Transverse colon (tissue), 4 donors: ENCODE data around the gene PXYLP1. TPM values are rescaled to one million over a fixed set of nuclear protein-coding genes. Genes with fewer than 3 reads are reported as not detected.
A peak's percentile ranks its signal among the peaks of the same experiment; 100 is the strongest.

Source experiments
- DNase-seq: peaks from one replicate; pipeline ENCODE4 v3.0.0-alpha.2; 2019
- H3K27ac ChIP-seq, 4 donors: fragments of 200-600 bp; sonication (generic); 2 replicates each; pipeline ENCODE4 v1.5.1; 2016 to 2018; ENCODE audit warnings: inconsistent platforms in 4 of 4
- H3K27me3 ChIP-seq: fragments of 200-600 bp; sonication (generic); 2 replicates; pipeline ENCODE4 v1.5.1; 2017; ENCODE audit warnings: inconsistent platforms
- H3K36me3 ChIP-seq, 4 donors: fragments of 200-600 bp; sonication (generic); 2 replicates each; pipeline ENCODE4 v1.5.1; 2017 to 2019; ENCODE audit warnings: inconsistent platforms in 4 of 4
- H3K4me1 ChIP-seq, 4 donors: fragments of 200-600 bp; sonication (generic); 2 replicates each; pipeline ENCODE4 v1.5.1; 2017 to 2020; ENCODE audit warnings: inconsistent platforms in 4 of 4
- H3K4me3 ChIP-seq, 4 donors: fragments of 200-600 bp; sonication (generic); 1 replicate in 1 of 4; 2 replicates in 3 of 4; pipeline versions ENCODE4 v1.5.1 to v1.6.1; 2017 to 2019; ENCODE audit warnings: inconsistent platforms in 4 of 4
- H3K9me3 ChIP-seq, 2 donors: fragments of 200-600 bp; sonication (generic); 2 replicates each; pipeline ENCODE4 v1.5.1; 2017 to 2019; ENCODE audit warnings: inconsistent platforms in 2 of 2
- EP300 ChIP-seq: sonication (generic); formaldehyde crosslinking; IDR thresholded peaks from one replicate; pipeline ENCODE4 v1.6.1; 2017; ENCODE audit warnings: antibody characterized with exemption, low read depth
- POLR2A ChIP-seq: fragments of 450-650 bp; IDR thresholded peaks from one replicate; pipeline ENCODE4 v1.6.1; 2016; ENCODE audit warnings: antibody characterized with exemption, mild to moderate bottlenecking, moderate library complexity
- POLR2AphosphoS5 ChIP-seq, 3 donors: sonication (generic); formaldehyde crosslinking; IDR thresholded peaks; one replicate each; pipeline ENCODE4 v1.6.1; 2016; ENCODE audit warnings: antibody characterized with exemption in 3 of 3
- WGBS, 2 donors: methylation state at CpG; one replicate each; pipeline ENCODE4 v1.1.5; 2018; ENCODE audit warnings: low coverage in 1 of 2; 5-methylcytosine and 5-hydroxymethylcytosine counted together
- in situ Hi-C, 4 donors: fragments of 200-750 bp; cut with MboI; loops; one replicate each; pipeline versions ENCODE4 v1.15.0 to v1.15.1; 2017; ENCODE audit warnings: low sequenced_read_pairs in 3 of 4, low pct_ligation_motif_present in 1 of 4, low pct_unique_long_range_greater_than_20kb in 1 of 4
- intact Hi-C: fragments of 100-400 bp; cut with DNase I; formaldehyde crosslinking; loops from one replicate; pipeline ENCODE4 v1.15.1; 2023; ENCODE audit warnings: low total_unique reads
- total RNA-seq, 4 donors: library from RNA; depleted of rRNA; stranded (reverse); fragments of >200 nt; gene quantifications; one replicate each; pipeline ENCODE4 v1.1.0, GENCODE V29; 2016
- TF ChIP-seq, protein P1 (sequence below), 5 experiments: fragments of 200-600 bp in 3 of 5; fragments of 450-650 bp in 2 of 5; sonication (generic) in 3 of 5; IDR thresholded peaks; 1 replicate in 2 of 5; 2 replicates in 3 of 5; pipeline ENCODE4 v1.5.1; 2016 to 2017; ENCODE audit warnings: antibody characterized with exemption in 5 of 5, inconsistent platforms in 3 of 5, mild to moderate bottlenecking in 2 of 5, moderate library complexity in 1 of 5

PXYLP1 gene
- total RNA-seq, 4 donors from 2014 or later, result 11.5 to 27.7 (median 12.2) TPM

DNA sequence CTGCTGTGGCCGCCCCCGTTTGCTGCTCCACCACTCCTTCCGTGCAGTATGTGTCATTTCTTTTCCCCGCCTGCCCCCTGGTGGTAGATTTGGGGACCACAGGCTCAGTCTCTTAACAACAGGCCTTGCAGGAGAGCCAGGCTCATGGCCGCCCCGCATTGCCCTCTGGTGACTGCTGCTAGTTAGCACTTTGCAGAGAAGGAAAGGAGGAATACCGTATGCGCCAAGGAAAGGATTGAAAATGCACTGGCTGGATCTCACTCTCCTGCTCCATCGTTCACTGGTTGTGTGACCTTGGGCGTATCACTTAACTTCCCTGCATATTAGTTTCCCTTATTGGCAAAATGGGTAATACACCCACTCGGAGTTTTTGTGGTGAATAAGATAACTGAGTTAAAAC lies 39.3 kb upstream of the PXYLP1 start:
- H3K4me1 ChIP-seq, result peaks cover 0 to 4% (median 0%) of the 10 kb centered on the region in 4 donors

DNA sequence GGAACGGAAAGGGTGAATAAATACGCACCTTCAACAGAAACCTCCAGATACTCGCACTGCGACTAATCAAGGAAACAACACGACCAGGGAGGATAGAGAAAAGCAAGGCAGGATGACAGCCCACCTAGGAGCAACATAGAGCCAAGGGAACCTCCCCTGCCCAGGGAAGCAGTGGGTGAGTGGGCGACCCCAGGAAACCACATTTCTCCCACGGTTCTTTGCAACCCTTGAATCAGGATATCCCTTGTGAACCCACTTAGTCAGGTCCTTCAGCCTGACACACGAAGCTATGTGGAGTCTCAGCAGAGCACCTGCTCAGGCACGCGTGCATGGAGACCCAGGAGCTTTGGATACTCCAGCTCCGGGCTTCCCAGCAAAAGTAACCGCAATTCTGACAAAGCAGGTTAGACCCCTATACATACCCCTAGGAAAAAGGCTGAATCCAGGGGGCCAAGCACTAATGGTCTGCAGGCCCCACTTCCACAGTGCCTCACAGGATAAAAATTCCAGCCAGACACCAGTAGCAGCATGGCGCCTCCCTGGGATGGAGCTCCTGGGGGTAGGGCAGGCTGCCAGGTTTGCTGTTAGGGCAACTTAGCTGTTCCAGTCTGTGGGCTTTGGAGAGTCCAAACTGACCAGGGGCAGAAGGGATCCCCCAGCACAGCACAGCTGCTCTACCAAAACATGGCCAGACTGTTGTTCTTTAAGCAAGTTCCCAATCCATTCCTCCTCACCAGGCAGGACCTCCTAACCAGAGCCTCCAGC lies 38.4 kb upstream of the PXYLP1 start:
- 93 to 100% methylated on average over 2 to 11 of the region's 13 CpGs for WGBS, 2 donors
- H3K4me1 ChIP-seq, result peaks cover 0 to 4% (median 0%) of the 10 kb centered on the region in 4 donors
- no peaks in the 10 kb centered on the region for H3K9me3 ChIP-seq
- no peaks in the 10 kb centered on the region for H3K36me3 ChIP-seq
- no peak for TF ChIP-seq POLR2A
- TF ChIP-seq, protein P1, sequence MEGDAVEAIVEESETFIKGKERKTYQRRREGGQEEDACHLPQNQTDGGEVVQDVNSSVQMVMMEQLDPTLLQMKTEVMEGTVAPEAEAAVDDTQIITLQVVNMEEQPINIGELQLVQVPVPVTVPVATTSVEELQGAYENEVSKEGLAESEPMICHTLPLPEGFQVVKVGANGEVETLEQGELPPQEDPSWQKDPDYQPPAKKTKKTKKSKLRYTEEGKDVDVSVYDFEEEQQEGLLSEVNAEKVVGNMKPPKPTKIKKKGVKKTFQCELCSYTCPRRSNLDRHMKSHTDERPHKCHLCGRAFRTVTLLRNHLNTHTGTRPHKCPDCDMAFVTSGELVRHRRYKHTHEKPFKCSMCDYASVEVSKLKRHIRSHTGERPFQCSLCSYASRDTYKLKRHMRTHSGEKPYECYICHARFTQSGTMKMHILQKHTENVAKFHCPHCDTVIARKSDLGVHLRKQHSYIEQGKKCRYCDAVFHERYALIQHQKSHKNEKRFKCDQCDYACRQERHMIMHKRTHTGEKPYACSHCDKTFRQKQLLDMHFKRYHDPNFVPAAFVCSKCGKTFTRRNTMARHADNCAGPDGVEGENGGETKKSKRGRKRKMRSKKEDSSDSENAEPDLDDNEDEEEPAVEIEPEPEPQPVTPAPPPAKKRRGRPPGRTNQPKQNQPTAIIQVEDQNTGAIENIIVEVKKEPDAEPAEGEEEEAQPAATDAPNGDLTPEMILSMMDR (IDR thresholded peaks at IDR 0.05), result no peak
- no peak for TF ChIP-seq EP300
- TF ChIP-seq POLR2AphosphoS5 (IDR thresholded peaks at IDR 0.05), result no peak
- H3K27me3 ChIP-seq, result peaks cover 26% of the 10 kb centered on the region
- no peak overlapping the region for H3K4me3 ChIP-seq
- no peak overlapping the region for H3K27ac ChIP-seq
- no peak for DNase-seq
- in situ Hi-C loops, result loop anchor here (5.0 to 25.0 kb wide), 5 partner anchors 178 to 306 kb away; no protein-coding TSS in a partner anchor
- intact Hi-C loops, result loop anchor here (5.0 kb wide), 1 partner anchor 186 kb away; no protein-coding TSS in a partner anchor

More for the DNA sequence above, 39.3 kb upstream of the PXYLP1 start:
- Histone ChIP-seq H3K36me3 (no peaks in the 10 kb centered on the region), H3K27me3 (peaks cover 24% of the 10 kb centered on the region), H3K9me3 (no peaks in the 10 kb centered on the region), H3K27ac (no peak overlapping the region), H3K4me3 (no peak overlapping the region)
- peak; percentile 98 for DNase-seq
- 6 to 9% methylated on average over 6 to 11 of the region's 11 CpGs for WGBS, 2 donors
- in situ Hi-C loops, result loop anchor here (5.0 to 25.0 kb wide), 5 partner anchors 178 to 305 kb away; no protein-coding TSS in a partner anchor
- intact Hi-C loops, result loop anchor here (5.0 kb wide), 1 partner anchor 185 kb away; no protein-coding TSS in a partner anchor
- no peak for TF ChIP-seq POLR2A
- TF ChIP-seq, protein P1 (IDR thresholded peaks at IDR 0.05), result peak; percentile 94 to 98 (median 97)
- no peak for TF ChIP-seq EP300

DNA sequence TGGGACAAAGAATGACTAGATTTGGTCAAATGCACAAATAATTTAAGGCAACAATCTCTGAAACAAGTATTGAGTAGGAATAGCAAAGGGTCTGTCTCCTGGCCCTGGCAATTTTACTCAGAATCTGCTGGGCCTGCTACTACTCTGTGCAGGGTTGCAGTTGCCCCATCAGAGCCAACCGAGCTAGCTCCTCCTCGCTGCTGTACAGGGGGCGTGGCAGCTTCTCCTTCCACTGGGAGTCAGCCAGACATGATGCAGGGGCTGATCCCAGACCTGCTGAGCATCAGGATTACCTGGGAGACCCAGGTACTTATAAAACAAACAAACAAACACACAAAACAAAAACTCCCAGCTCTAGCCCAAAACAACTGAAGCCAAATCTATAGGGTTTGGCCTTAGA lies 30.5 kb upstream of the PXYLP1 start:
- Histone ChIP-seq H3K4me1 (no peaks in the 10 kb centered on the region), H3K36me3 (no peaks in the 10 kb centered on the region), H3K9me3 (no peaks in the 10 kb centered on the region), H3K27me3 (peaks cover 12% of the 10 kb centered on the region), H3K27ac (no peak overlapping the region), H3K4me3 (no peak overlapping the region)
- DNase-seq, result no peak
- TF ChIP-seq EP300 (no peak), POLR2A (no peak), POLR2AphosphoS5 (IDR thresholded peaks at IDR 0.05) (no peak)
- TF ChIP-seq, protein P1 (IDR thresholded peaks at IDR 0.05), result no peak
- WGBS, 2 donors, result 33% methylated on average over 3 of the region's 3 CpGs; no CpG with 5 or more reads in 1 of the 2 donors
- in situ Hi-C loops (no loop called here), intact Hi-C loops (no loop called here)

DNA sequence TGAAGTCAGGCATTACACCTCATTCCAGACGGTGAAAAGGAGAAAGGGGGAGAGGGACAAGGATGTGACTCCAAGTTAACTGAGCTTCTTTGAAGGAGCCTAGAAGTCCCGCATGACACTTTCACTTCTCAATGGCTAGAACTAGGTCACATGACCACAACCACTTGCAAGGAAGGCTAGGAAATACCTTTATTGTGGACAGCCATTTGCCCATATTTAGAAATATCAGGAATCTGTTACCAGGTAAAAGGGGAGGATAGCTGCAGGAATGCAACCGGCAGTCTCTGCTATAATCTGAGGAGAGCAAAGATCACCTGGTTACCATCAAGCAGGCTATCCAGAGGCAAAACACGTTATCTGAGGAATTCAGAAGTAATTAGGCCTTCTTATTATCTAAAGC lies 28.9 kb upstream of the PXYLP1 start:
- TF ChIP-seq EP300 (no peak), POLR2A (no peak), POLR2AphosphoS5 (IDR thresholded peaks at IDR 0.05) (no peak)
- TF ChIP-seq, protein P1 (IDR thresholded peaks at IDR 0.05), result no peak
- in situ Hi-C loops, result no loop called here
- no peaks in the 10 kb centered on the region for H3K36me3 ChIP-seq
- WGBS, 2 donors, result 54 to 69% methylated on average over 4 of the region's 4 CpGs
- H3K27me3 ChIP-seq, result peaks cover 11% of the 10 kb centered on the region
- no peaks in the 10 kb centered on the region for H3K4me1 ChIP-seq
- H3K27ac ChIP-seq, result no peak overlapping the region
- DNase-seq, result no peak
- no peak overlapping the region for H3K4me3 ChIP-seq
- no peaks in the 10 kb centered on the region for H3K9me3 ChIP-seq
- intact Hi-C loops, result no loop called here
